Endothelial cell (in vitro differentiated cells): Measurements from ENCODE around the gene LRRC75B. TPM values are rescaled to one million over a fixed set of nuclear protein-coding genes. Genes with fewer than 3 reads are reported as not detected.
"Not testable (repeated sequence)": the region's sequence is repeated elsewhere in the genome, so short reads cannot be mapped to it uniquely, and the experiment has no call there.

Source experiments
- DNase-seq: peaks from one replicate; pipeline ENCODE4 v3.0.0; 2021; ENCODE audit warnings: low spot score
- H3K27ac Mint-ChIP-seq: one replicate; pipeline ENCODE4 v1.8.0; 2021; ENCODE audit warnings: mixed read lengths, inconsistent platforms; ENCODE audit not compliant: unreplicated experiment
- H3K27me3 Mint-ChIP-seq: one replicate; pipeline ENCODE4 v1.8.0; 2021; ENCODE audit warnings: mild to moderate bottlenecking, moderate library complexity, mixed read lengths, inconsistent platforms; ENCODE audit not compliant: unreplicated experiment
- H3K36me3 Mint-ChIP-seq: one replicate; pipeline ENCODE4 v1.8.0; 2021; ENCODE audit warnings: mild to moderate bottlenecking, low read depth, mixed read lengths, inconsistent platforms; ENCODE audit not compliant: unreplicated experiment
- H3K4me1 Mint-ChIP-seq: one replicate; pipeline ENCODE4 v1.8.0; 2021; ENCODE audit warnings: mild to moderate bottlenecking, mixed read lengths, inconsistent platforms; ENCODE audit not compliant: unreplicated experiment
- H3K4me3 Mint-ChIP-seq: one replicate; pipeline ENCODE4 v1.8.0; 2021; ENCODE audit warnings: mild to moderate bottlenecking, mixed read lengths, inconsistent platforms; ENCODE audit not compliant: unreplicated experiment
- H3K9me3 Mint-ChIP-seq: one replicate; pipeline ENCODE4 v1.8.0; 2021; ENCODE audit warnings: mixed read lengths, inconsistent platforms; ENCODE audit not compliant: unreplicated experiment
- long read RNA-seq: library from polyadenylated mRNA; unstranded; transcript quantifications from one replicate; pipeline ENCODE4 v2.0.0, GENCODE V29; 2020; ENCODE audit not compliant: unreplicated experiment
- total RNA-seq: library from RNA; stranded (reverse); fragmentation: NEBNext Ultra II Directional; extraction: Animal tissue kit (Norgen Biotek cat#: 25700); gene quantifications from one replicate; pipeline ENCODE4 v1.2.1, GENCODE V29; 2021; ENCODE audit not compliant: unreplicated experiment
- TF ChIP-seq, protein P1 (sequence below): fragments of 200-600 bp; sonication (generic); IDR thresholded peaks from one replicate; pipeline ENCODE4 v1.5.0; 2021; ENCODE audit warnings: antibody characterized with exemption; ENCODE audit not compliant: unreplicated experiment

The LRRC75B gene, protein sequence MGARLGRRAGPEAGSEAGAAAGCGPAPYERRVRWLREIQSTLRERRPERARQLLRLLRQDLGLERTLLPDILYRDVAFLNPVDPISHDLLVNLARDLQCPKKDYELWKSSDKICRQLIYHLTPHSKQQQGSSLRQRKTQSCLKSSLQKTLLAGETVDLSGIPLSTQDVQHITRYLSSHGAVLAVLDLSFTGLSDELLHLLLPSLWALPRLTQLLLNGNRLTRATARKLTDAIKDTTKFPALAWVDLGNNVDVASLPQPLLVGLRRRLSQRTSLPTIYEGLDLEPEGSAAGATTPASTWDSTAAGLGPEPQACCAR
- total RNA-seq, result 26.9 TPM
- long read RNA-seq, partial matches to known transcripts, result 1 of 7 reads
- long read RNA-seq, other reads (novel, unspliced or antisense), result 3 of 7 reads

- no peaks in the 10 kb centered on the region for H3K4me1 Mint-ChIP-seq
- H3K4me3 Mint-ChIP-seq, result peak within 1 kb of the TSS; percentile 98
- DNase-seq, result peak; percentile 83
- H3K27ac Mint-ChIP-seq, result peak within 1 kb of the TSS; percentile 80
- H3K36me3 Mint-ChIP-seq, result no peaks in the 10 kb centered on the region
- no peaks in the 10 kb centered on the region for H3K9me3 Mint-ChIP-seq
- peaks cover 7% of the 10 kb centered on the region for H3K27me3 Mint-ChIP-seq
- TF ChIP-seq, protein P1, sequence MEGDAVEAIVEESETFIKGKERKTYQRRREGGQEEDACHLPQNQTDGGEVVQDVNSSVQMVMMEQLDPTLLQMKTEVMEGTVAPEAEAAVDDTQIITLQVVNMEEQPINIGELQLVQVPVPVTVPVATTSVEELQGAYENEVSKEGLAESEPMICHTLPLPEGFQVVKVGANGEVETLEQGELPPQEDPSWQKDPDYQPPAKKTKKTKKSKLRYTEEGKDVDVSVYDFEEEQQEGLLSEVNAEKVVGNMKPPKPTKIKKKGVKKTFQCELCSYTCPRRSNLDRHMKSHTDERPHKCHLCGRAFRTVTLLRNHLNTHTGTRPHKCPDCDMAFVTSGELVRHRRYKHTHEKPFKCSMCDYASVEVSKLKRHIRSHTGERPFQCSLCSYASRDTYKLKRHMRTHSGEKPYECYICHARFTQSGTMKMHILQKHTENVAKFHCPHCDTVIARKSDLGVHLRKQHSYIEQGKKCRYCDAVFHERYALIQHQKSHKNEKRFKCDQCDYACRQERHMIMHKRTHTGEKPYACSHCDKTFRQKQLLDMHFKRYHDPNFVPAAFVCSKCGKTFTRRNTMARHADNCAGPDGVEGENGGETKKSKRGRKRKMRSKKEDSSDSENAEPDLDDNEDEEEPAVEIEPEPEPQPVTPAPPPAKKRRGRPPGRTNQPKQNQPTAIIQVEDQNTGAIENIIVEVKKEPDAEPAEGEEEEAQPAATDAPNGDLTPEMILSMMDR, result no peak
These were observed at the start of gene LRRC75B for GRCh38 chr22:24592851-24593558. LRRC75B (minus strand) TSS chr22:24593073; CDS start chr22:24593039, 34 bp downstream.

GRCh38 chr22:24642307-24642706, 49.4 kb upstream of the LRRC75B start:
- H3K27me3 Mint-ChIP-seq, H3K36me3 Mint-ChIP-seq, H3K27ac Mint-ChIP-seq, DNase-seq, H3K9me3 Mint-ChIP-seq, H3K4me3 Mint-ChIP-seq, H3K4me1 Mint-ChIP-seq: not testable (repeated sequence)

DNA sequence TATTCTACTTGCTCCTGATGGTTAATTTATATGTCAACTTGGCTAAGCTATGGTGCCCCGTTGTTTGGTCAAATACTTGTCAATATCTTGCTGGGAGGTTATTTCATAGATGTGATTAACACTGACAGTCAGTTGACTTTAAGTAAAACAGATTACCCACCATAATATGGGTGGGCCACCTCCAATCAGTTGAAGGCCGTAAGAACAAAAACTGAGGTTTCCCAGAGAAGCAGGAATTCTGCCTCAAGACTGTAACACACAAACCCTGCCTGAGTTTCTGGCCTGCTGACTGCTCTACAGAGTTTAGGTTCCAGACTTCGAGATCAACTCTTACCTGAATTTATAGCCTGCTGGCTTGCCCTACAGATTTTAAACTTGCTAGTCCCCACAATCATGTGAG, 43.6 kb upstream of the LRRC75B start:
- H3K27ac Mint-ChIP-seq, H3K36me3 Mint-ChIP-seq, H3K27me3 Mint-ChIP-seq, H3K4me3 Mint-ChIP-seq, H3K9me3 Mint-ChIP-seq, DNase-seq: not testable (repeated sequence)
- H3K4me1 Mint-ChIP-seq, result peaks cover 17% of the 10 kb centered on the region

- H3K27ac Mint-ChIP-seq, H3K36me3 Mint-ChIP-seq, H3K27me3 Mint-ChIP-seq, H3K9me3 Mint-ChIP-seq, H3K4me3 Mint-ChIP-seq: not testable (repeated sequence)
- TF ChIP-seq, protein P1, result peak; percentile 23
- peak; percentile 18 for DNase-seq
- peaks cover 26% of the 10 kb centered on the region for H3K4me1 Mint-ChIP-seq
These were observed 42.0 kb upstream of the LRRC75B start for GRCh38 chr22:24634776-24635389.

DNA sequence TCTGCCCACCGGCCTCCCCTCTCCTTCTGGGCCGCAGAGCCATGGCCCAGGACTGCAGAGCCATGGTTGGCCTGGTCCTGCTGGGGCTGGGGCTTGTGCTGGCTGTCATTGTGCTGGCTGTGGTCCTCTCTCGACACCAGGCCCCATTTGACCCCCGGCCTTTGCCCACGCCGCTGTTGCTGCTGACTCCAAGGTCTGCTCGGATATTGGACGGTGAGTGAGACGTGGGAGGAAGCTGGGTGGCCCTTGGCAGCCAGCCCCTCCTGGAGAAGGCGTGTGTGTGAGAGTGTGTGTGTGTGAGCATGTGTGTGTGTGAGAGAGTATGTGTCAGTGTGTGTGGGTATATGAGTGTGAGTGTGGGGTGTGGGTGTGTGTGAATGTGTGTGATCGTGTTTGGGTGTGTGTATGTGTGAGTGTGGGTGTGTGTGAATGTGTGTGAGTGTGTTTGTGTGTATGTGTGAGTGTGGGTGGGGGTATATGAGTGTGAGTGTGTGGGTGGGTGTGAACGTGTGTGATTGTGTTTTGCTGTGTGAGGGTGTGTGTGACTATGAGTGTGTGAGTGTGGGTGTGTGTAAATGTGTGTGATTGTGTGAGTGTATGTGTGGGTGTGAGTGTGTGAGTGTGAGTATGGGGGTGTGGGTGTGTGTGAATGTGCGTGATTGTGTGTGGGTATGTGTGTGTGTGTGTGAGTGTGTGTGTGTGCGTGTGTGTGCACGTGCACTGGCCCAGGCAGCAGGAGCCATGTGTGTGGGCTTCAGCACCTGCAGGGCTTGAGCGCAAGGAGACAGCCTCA, 40.6 kb upstream of the LRRC75B start:
- H3K36me3 Mint-ChIP-seq, H3K27me3 Mint-ChIP-seq, H3K9me3 Mint-ChIP-seq, DNase-seq: not testable (repeated sequence)
- Mint-ChIP-seq H3K4me1 (peaks cover 26% of the 10 kb centered on the region), H3K4me3 (peak overlapping the region; percentile 65), H3K27ac (peak overlapping the region; percentile 27)

GRCh38 chr22:24632642-24633041, 39.8 kb upstream of the LRRC75B start:
- not testable (repeated sequence) for H3K9me3 Mint-ChIP-seq, H3K27ac Mint-ChIP-seq, H3K4me3 Mint-ChIP-seq, H3K27me3 Mint-ChIP-seq, DNase-seq, H3K36me3 Mint-ChIP-seq
- peaks cover 26% of the 10 kb centered on the region for H3K4me1 Mint-ChIP-seq

DNA sequence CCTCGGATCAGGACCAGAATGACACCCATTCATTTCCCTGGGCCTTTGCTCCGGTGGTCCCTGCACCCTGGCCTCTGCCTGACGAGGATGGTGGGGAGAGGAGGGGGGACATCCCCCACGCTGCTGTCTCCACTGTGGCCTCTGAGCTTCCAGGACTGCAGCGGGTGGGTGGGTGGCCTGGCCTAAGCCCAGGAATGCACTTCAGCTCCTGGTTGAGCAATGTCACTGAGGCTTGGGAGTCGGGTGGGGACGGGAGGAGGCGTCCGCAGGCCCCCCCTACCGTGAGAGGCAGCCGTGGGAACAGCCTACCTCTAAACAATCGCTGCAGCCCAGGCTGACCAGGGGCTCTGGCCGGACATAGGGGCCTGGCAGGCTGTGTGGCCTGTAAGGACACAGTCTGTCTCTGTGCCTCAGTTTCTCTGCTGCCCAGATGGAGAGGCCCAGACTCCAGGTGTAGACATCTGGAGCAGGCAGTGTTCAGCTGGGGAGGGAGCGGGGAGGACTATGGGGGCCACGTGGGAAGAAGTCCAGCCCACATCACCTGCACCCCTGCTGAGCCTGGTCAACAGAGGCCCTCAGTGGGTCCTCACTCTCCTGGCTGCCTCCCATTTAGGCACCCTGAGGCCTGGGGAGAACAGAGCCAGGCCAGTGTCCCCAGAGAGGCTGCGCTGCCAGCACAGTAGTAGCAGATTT, 38.7 kb upstream of the LRRC75B start:
- peaks cover 26% of the 10 kb centered on the region for H3K4me1 Mint-ChIP-seq
- peak overlapping the region; percentile 61 for H3K27ac Mint-ChIP-seq
- H3K9me3 Mint-ChIP-seq, H3K36me3 Mint-ChIP-seq, DNase-seq, H3K4me3 Mint-ChIP-seq, H3K27me3 Mint-ChIP-seq: not testable (repeated sequence)

GRCh38 chr22:24630812-24631427, 38.0 kb upstream of the LRRC75B start:
- not testable (repeated sequence) for DNase-seq, H3K4me3 Mint-ChIP-seq, H3K9me3 Mint-ChIP-seq, H3K27me3 Mint-ChIP-seq, H3K36me3 Mint-ChIP-seq
- Mint-ChIP-seq H3K27ac (peak overlapping the region; percentile 61), H3K4me1 (peaks cover 26% of the 10 kb centered on the region)
